Body of pancreas (tissue), 4 donors: ENCODE data around the gene HAUS2.

Source experiments
- POLR2A ChIP-seq, 3 donors: fragments of 450-650 bp; IDR thresholded peaks; one replicate each; pipeline ENCODE4 v1.6.1; 2016; ENCODE audit warnings: antibody characterized with exemption in 3 of 3, mild to moderate bottlenecking in 2 of 3
- TF ChIP-seq, protein P1 (sequence below), 7 experiments: fragments of 450-650 bp in 4 of 7; fragments of 200-600 bp in 3 of 7; sonication (generic) in 3 of 7; IDR thresholded peaks; one replicate each; pipeline ENCODE4 v1.5.1; 2016 to 2019; ENCODE audit warnings: antibody characterized with exemption in 7 of 7

DNA sequence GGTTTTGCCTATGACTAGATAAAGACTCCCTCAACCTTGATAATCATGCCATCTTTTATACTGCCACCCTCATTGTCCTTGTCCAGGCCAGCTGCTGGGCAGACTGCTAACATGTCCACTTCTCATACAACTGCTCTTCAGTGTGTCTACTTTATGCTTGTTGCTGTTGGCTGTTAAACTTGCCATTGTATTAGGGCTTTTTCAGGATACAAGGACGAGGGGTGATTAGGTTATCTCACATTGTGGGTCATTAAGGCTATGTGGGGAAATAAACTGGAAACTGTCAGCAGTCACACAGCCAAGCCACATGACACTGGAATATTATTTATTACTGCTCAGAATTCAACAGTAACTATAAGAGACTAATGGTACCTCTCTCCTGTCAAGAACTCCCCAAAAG lies 62.9 kb downstream of the HAUS2 start:
- TF ChIP-seq, protein P1, sequence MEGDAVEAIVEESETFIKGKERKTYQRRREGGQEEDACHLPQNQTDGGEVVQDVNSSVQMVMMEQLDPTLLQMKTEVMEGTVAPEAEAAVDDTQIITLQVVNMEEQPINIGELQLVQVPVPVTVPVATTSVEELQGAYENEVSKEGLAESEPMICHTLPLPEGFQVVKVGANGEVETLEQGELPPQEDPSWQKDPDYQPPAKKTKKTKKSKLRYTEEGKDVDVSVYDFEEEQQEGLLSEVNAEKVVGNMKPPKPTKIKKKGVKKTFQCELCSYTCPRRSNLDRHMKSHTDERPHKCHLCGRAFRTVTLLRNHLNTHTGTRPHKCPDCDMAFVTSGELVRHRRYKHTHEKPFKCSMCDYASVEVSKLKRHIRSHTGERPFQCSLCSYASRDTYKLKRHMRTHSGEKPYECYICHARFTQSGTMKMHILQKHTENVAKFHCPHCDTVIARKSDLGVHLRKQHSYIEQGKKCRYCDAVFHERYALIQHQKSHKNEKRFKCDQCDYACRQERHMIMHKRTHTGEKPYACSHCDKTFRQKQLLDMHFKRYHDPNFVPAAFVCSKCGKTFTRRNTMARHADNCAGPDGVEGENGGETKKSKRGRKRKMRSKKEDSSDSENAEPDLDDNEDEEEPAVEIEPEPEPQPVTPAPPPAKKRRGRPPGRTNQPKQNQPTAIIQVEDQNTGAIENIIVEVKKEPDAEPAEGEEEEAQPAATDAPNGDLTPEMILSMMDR (IDR thresholded peaks at IDR 0.05) = no peak
- TF ChIP-seq POLR2A (IDR thresholded peaks at IDR 0.05) = no peak
